ENCODE data around the gene MTMR10. TPM values are rescaled to one million over a fixed set of nuclear protein-coding genes. Genes with fewer than 3 reads are reported as not detected.

MTMR10 gene
- total RNA-seq, 1 experiment from 2014 or later, result 13.2 TPM

- no peak for DNase-seq (ENCODE audit: low read depth)
These were observed 22.6 kb upstream of the MTMR10 start for GRCh38 chr15:31013863-31014607.

GRCh38 chr15:31012455-31012854, 21.0 kb upstream of the MTMR10 start:
- no peak for DNase-seq (ENCODE audit: low read depth)

GRCh38 chr15:31010036-31010435, 18.6 kb upstream of the MTMR10 start:
- no peak for DNase-seq (ENCODE audit: low read depth)

GRCh38 chr15:31005660-31006059, 14.2 kb upstream of the MTMR10 start:
- no peak for DNase-seq (ENCODE audit: low read depth)

- DNase-seq (ENCODE audit: low read depth), result no peak
These were observed 12.8 kb upstream of the MTMR10 start for GRCh38 chr15:31004220-31004733.

GRCh38 chr15:31001702-31002101, 10.3 kb upstream of the MTMR10 start:
- no peak for DNase-seq (ENCODE audit: low read depth)

GRCh38 chr15:30999729-31000128, 8.3 kb upstream of the MTMR10 start:
- DNase-seq (ENCODE audit: low read depth), result no peak

GRCh38 chr15:30997270-30997669, 5.8 kb upstream of the MTMR10 start:
- DNase-seq (ENCODE audit: low read depth), result no peak

GRCh38 chr15:30992249-30992864, 929 bp upstream of the MTMR10 start:
- DNase-seq (ENCODE audit: low read depth), result no peak

- DNase-seq (ENCODE audit: low read depth), result no peak
These were observed 778 bp downstream of the MTMR10 start for GRCh38 chr15:30990446-30991254.

GRCh38 chr15:30990036-30990435, 1.4 kb downstream of the MTMR10 start:
- peak; percentile 26 for DNase-seq (ENCODE audit: low read depth)

- peak; percentile 51 for DNase-seq (ENCODE audit: low read depth)
These were observed 6.3 kb downstream of the MTMR10 start for GRCh38 chr15:30985081-30985531.

- no peak for DNase-seq (ENCODE audit: low read depth)
These were observed 6.9 kb downstream of the MTMR10 start for GRCh38 chr15:30984542-30984941.

GRCh38 chr15:30984118-30984517, 7.3 kb downstream of the MTMR10 start:
- DNase-seq (ENCODE audit: low read depth), result no peak

GRCh38 chr15:30979457-30979856, 12.0 kb downstream of the MTMR10 start:
- no peak for DNase-seq (ENCODE audit: low read depth)

GRCh38 chr15:30978328-30978727, 13.1 kb downstream of the MTMR10 start:
- DNase-seq (ENCODE audit: low read depth), result no peak

- DNase-seq (ENCODE audit: low read depth), result no peak
These were observed 17.3 kb downstream of the MTMR10 start for GRCh38 chr15:30974112-30974511.

- DNase-seq (ENCODE audit: low read depth), result no peak
These were observed 18.0 kb downstream of the MTMR10 start for GRCh38 chr15:30973379-30973778.

GRCh38 chr15:30969724-30970123, 21.7 kb downstream of the MTMR10 start:
- no peak for DNase-seq (ENCODE audit: low read depth)

GRCh38 chr15:30963681-30964080, 27.7 kb downstream of the MTMR10 start:
- no peak for DNase-seq (ENCODE audit: low read depth)

- no peak for DNase-seq (ENCODE audit: low read depth)
These were observed 28.8 kb downstream of the MTMR10 start for GRCh38 chr15:30962659-30963058.

- DNase-seq (ENCODE audit: low read depth), result no peak
These were observed 29.3 kb downstream of the MTMR10 start for GRCh38 chr15:30962079-30962478.
